GM21737 (cell line): Measurements from ENCODE around the gene SFSWAP.

ENCODE experiments used
- ATAC-seq: cut with Tn5 transposase; IDR thresholded peaks from one replicate; pipeline ENCODE4 v1.9.1; 2021; ENCODE audit warnings: mild to moderate bottlenecking, moderate library complexity; ENCODE audit not compliant: unreplicated experiment

Gene SFSWAP

DNA sequence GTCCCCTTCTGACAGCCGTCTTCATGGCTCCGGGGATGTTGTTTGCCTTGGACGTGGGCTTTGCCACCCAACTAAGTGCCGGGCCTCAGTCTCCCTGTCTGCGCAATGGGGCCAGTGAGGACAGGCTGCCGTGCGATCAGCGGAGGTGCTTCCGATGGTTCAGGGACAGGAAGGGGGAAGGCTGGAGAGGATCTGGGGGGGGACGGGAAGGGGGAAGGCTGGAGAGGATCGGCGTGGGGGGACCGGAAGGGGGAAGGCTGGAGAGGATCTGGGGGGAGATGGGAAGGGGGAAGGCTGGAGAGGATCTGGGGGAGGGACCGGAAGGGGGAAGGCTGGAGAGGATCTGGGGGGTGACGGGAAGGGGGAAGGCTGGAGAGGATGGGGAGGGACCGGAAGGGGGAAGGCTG is 120.7 kb downstream of the SFSWAP start:
- ATAC-seq = no peak

DNA sequence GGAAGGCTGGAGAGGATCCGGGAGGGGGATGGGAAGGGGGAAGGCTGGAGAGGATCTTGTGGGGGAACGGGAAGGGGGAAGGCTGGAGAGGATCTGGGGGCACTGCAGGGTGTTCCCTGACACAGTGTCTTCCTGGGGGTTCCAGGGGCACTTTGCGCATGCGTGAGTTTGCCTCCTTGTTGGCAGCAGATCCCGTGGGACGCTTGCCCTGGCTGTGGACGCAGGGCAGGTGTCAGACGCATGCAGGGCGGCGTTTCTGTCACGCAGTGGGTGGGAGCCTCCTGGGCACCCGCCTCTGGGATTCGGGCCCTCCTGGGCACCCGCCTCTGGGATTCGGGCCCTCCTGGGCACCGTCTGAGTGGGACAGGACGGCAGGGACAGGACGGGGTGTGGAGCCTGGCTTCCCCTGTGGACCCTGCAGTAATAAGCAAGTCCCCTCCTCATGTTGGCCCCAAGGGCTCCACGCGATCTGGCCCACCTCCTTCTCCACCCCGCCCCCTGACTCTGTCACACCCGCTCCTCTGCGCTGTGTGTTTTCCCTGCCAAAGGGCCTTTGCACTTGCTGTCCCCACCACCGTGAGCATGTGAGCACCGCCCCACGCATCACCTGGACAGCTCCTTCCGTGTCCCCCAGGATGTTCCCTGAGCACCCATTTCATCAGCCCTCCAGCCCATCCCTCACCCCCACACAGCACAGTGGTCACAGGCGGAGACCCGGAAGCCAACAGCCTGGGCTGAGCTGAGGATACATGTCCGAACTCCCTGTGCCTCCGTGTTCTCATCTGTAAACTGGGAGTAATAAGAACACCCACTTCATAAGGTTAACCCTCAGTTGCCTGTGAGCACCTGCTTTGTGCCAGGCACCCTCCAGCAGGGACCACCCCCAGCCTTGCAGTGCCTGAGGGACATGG is 121.7 kb downstream of the SFSWAP start:
- no peak for ATAC-seq

DNA sequence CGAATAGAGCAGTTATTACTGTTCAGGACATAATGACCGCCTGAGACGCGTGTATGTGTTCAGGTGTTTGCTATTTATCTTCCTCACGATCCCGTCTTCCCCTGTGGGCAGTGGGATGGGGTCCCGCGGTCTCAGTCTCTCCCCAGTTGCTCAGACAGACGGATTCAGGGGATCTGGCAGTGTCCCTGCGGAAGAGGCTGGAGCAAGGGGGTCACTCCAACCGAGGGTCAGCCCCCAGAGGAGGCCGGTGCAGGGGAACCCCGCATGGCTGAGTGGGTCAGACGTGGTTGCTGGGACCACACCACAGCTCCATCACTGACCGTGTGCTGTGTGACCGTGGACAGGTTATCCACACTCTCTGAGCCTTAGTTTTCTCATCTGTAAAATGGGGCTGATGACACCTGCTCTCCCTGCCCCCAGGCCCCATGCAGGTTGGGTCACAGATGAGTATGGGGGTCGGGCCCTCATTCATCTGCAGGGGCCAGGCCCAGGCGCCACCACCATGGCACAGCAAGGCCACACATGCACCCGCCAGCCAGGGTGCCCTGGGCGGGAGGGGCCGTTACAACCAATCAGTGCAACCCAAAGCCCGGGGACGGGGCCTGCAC is 122.5 kb downstream of the SFSWAP start:
- ATAC-seq = no peak

DNA sequence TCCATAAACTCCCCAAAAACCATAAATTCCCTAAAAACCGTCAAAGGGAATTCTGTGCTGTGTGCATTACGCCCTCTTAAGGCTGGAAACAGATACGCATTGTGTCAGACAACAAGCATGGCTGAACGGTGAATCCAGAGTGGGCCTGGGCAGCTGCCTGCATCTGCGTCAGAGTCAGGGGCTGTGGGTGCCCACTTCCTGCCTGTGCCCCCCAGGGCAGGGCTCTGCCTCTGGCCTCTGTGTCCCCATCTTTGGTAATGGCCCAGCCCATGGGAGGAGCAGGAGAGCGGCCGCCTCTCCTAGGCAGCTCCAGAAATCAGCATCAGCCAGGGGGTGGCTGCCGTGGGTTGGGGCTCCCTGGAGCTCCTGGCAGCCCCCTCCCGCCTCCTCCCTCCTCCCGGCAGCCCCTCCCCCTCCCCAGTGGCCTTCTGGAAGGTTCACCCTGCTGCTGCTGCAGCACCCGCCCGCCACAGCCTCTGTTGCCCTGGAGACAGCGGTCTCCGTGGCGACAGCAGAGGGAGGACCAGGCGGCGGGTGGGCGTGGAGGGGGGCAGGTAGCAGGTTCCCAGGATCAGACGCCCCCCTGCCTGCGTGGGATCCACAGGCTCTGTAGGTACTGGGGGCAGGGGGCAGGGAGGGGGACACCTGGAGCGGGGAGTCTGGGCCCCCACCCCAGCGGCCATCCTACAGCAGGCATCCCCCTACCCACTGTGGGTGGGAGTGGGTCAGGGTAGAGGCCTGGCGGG is 123.2 kb downstream of the SFSWAP start:
- ATAC-seq = no peak

DNA sequence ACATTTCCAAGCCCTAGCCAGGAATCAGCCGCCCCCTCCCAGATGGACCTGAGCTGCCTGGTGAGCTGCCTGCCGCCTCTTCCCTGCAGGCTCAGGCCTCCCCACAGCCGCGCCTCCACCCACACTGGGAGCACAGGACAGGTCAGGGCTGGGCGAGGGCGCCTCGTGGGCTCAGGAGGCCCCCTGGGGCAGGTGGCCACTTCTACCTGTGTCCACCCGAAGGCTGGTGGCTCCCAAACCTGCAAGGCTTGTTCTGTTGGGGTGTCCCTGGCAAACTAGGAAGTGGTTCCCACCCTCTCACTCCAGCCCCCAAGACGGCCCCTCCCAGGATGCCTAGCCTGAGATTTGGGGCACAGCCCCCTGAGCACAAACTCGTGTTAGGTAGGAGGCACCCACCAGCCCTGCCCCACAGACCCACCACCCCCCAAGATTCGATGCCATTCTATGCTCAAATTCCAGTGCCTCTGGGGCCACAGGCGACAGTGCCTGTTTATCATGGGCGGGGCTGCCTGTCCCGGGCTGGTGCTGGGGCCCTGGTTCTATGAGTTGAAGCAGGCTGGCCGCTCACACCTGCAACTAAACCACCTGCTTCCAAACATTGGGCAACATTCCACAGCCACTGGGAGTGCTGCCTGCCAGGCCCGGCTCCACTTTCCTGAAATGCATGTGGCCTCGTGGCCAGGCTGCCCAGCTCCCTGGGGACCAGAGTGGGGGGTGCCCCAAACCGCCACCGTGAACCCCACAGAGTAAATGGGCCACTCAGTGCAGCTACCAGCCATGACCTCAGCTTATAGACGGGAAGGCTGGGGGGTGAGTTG is 124.1 kb downstream of the SFSWAP start:
- no peak for ATAC-seq

DNA sequence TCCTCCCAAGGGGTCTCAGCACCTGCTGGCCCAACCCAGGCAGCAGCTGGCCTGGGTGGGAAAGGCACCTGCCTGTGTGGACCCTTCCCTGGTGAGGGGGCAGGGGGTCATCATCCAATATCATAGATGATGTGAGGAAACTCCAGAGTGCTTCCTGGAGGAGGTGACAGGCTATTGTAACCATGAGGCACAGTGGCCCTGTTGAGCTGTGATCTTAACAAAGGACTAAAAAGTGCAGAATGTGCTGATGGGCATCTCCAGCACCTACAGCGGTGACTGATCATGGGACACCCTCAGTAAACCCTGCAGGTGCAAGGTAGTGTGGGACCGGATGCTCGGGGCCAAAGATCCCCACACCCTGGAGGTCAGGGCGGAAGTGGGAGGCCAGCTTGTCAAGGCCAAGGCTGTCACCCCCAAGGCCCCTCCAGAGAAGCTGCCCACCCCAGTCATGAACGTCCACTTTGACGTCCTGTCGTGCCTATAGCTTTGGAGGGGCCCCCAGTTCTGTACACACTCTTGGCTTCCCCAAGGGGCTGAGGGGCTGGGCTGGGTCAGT is 124.8 kb downstream of the SFSWAP start:
- no peak for ATAC-seq

DNA sequence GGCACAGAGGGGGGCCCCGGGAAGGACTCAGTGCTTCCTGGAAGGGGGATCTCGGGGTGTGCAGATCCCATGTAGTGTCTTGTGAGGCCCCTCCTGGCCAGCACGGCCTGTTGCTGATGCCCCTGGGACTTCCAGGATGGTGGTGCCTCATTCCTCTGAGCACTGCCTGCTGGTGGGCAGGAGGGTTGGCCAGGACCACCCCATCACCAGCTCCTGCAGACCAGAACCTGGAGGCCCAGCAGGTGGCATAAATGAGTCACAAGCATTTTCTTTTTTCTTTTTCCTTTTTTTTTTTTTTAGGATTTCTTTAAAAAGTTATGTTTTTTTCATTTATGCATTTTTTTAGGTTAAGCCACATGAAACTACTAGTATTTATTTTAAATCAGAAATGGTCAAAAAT is 125.3 kb downstream of the SFSWAP start:
- no peak for ATAC-seq

DNA sequence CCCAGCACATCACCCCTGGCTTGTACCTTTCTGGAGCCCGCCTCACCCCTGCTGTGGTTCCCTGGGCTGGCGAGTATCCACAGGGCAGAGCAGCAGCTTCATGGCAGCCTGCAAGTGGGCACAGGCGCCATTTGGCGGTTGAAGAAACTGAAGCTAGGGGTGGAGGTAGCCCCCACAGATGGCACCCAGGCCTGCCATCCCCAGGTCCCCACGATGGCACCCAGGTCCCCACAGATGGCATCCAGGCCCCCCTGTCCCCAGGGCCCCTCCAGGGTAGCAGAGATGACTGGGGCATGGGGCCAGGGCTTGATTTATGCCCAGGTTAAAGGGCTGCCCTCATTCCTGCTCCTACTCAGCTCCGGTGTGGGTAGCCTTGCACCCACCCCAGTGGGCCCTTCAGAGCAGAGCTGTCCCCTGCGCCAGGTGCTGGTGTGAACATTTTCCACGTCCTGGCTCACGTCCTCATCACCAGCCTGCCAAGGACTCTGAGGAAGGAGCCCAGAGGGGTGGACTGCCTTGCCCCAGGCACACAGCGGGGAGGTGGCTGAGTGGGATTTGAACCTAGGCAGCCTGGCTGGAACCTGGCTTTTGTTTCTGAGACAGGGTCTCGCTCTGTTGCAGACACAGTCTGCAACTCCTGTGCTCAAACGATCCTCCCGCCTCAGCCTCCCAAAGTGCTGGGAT is 126.0 kb downstream of the SFSWAP start:
- ATAC-seq = no peak

DNA sequence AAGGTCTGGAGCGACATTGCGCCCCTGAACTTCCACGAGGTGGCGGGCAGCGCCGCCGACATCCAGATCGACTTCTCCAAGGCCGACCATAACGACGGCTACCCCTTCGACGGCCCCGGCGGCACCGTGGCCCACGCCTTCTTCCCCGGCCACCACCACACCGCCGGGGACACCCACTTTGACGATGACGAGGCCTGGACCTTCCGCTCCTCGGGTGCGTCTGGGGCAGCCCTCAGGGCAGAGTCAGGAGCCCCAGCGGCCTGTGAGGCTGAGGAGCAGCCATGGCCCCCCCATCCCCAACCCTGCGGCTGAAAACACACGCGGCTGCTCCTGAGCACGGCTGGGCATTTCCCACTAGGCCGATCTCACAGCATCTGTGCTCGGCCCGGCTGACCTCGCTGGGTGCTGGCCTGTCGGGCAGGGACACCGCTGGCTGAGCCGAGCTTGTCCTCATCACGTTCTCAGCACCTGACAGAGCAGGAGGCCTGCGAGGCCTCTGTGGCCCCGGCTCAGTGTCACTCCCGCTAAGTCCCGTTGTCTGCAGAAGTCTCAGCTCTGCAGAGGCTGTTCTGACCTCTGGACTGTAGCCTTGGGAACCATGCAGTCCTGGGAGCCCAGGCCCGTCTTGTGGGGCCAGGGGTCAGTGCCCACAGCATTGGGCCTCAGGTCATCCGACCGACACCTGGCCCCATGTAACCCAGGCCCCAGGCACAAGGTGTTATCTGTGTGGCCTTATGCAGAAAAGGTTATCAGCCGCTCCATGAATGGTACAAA is 129.9 kb downstream of the SFSWAP start:
- no peak for ATAC-seq

DNA sequence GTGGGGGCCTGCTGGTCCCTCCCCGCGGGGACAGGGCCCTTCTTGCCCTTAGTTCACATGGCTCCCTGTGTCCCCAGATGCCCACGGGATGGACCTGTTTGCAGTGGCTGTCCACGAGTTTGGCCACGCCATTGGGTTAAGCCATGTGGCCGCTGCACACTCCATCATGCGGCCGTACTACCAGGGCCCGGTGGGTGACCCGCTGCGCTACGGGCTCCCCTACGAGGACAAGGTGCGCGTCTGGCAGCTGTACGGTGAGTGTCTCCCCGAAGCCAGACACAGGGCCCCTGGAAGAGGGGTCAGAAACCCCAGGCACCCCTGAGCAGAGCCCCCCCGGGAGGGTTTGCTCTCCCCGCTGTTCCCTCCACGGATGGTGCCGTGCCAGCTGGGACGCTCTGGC is 130.7 kb downstream of the SFSWAP start:
- ATAC-seq = no peak

DNA sequence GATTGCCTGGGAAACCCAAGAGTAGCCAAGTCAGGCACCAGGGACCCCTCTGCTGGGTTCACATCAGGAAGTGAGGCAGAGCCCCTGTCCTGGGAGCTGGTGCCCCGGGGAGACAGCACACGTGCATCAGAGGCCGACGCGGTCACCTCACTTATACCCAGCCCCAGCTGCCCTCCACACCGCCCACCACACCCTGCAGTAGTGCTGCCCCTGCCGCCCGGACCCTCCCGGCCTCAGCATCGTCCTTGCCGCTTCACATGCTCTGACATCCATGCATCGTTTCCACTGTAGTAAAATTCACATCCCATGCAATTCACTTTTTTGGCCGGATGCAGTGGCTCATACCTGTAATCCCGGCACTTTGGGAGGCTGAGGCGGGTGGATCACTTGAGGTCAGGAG is 131.3 kb downstream of the SFSWAP start:
- no peak for ATAC-seq

DNA sequence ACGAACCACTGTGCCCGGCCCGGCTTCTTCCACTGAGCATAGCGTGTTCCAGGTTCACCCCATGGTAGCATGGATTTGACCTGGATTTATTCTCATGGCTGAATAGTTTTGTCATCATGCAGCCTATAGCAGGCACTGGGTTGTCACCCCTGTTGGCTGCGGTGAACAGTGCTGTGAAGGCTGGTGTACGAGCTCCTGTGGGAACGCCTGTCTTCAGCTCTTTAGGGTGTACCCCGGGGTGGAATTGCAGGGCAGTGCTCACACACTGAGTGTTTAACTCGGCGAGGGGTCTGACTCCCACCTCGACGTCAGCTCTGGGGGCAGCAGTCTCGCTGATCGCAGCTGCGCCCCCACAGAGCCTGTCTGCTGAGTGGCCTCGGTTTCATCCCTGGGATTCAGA is 132.6 kb downstream of the SFSWAP start:
- no peak for ATAC-seq

DNA sequence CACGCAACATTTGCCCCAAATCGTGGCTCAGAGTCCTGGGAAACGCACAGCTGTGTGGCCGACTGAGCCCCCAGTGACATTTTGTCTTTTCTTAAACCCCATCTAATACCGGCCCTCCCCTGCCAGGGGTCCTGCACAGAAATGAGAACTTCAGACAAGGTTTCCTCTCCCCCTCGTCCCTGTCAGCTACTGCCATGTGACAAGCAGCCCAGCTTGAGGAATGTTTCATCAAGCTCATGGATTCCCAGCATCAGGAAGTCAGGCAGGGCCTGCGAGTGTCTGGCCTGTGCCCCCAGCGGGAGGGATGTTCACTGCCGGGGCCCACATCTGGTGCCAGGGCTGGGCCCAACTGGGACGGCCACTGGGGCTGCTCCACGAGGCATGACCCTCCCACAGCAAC is 133.2 kb downstream of the SFSWAP start:
- ATAC-seq = no peak

DNA sequence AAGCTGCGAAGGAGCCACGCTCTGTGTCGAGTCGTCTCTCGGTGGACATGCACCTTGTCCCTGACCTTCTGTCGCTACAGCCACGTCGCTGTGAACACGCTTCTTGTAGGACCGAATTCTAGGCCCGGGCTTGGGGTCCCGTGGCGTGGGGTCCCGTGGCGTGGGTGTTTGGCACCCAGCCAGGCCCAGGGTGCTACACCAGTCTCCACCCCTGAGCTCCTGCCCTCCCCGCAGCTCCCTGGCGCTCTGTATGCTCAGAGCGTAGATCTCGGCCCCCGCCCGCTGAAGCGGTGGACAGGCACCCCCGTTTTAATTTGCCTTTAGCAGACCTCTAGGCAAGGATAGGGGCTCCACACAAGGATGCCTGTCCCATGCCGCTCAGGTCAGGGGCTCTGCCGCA is 133.8 kb downstream of the SFSWAP start:
- no peak for ATAC-seq

DNA sequence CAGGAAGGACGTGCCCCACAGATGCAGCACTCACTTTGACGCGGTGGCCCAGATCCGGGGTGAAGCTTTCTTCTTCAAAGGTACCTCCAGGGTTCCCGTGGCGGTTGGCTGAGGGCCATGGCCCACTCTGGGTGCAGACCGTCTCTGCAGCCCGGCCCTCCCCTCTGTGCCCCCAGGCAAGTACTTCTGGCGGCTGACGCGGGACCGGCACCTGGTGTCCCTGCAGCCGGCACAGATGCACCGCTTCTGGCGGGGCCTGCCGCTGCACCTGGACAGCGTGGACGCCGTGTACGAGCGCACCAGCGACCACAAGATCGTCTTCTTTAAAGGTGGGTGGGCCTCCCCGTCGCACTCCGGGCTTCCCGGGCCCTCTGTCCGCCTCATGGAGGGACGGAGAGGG is 134.2 kb downstream of the SFSWAP start:
- ATAC-seq = no peak

DNA sequence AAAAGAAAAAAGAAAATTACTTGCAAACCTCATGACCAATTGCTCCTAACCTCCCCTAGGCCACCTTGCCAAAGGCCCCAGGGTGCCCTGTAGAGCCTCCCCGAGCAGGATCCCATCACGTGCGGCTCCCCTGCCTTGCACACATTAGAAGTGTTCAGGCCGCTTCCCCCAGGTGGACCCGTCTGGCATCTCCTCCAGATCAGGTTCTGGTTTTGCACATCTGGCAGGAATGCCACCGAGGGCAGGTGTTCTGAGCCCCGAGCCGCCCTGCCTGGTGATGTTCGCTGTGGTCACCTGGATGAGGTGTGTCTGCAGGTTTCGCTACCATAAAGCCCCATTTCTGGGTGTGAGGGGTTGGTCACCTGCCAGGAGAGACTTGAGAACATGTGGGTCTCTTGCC is 136.6 kb downstream of the SFSWAP start:
- ATAC-seq = no peak

DNA sequence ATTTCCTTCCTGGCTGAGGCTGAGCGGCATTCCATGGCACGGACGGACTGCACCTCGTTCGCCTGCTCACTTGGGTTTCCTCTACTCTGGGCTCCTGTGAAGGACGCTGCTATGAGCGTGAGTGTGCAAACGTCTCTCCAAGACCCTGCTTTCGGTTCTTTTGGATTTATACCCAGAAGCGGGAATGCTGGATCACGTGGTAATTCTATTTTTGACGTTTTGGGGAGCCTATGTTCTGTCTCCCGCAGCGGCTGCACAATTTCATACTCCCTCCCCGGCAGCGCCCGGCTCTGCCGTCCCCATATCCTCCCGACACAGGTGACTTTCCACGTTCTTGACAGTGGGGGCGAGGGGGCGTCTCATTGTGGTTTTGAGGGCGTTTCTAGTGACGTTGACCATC is 137.9 kb downstream of the SFSWAP start:
- no peak for ATAC-seq
